ENCODE measurements around the gene PRKCB.

Gene PRKCB

GRCh38 chr16:23866621-23867020 is 30.8 kb downstream of the PRKCB start:
- DNase-seq (ENCODE audit: low spot score): no peak

GRCh38 chr16:23867566-23867965 is 31.8 kb downstream of the PRKCB start:
- DNase-seq (ENCODE audit: low spot score): no peak

GRCh38 chr16:23868136-23868535 is 32.4 kb downstream of the PRKCB start:
- DNase-seq (ENCODE audit: low spot score): no peak

- peak; percentile 27 for DNase-seq (ENCODE audit: low spot score)
Measured at GRCh38 chr16:23869052-23869451, 33.3 kb downstream of the PRKCB start.

GRCh38 chr16:23871924-23872323 is 36.1 kb downstream of the PRKCB start:
- DNase-seq (ENCODE audit: low spot score): no peak

GRCh38 chr16:23874613-23875294 is 39.0 kb downstream of the PRKCB start:
- DNase-seq (ENCODE audit: low spot score): peak; percentile 22

- DNase-seq (ENCODE audit: low spot score): no peak
Measured at GRCh38 chr16:23876256-23876896, 40.6 kb downstream of the PRKCB start.

GRCh38 chr16:23877107-23878070 is 41.6 kb downstream of the PRKCB start:
- DNase-seq (ENCODE audit: low spot score): peak; percentile 12

GRCh38 chr16:23879735-23880373 is 44.1 kb downstream of the PRKCB start:
- no peak for DNase-seq (ENCODE audit: low spot score)

- no peak for DNase-seq (ENCODE audit: low spot score)
Measured at GRCh38 chr16:23889189-23889588, 53.4 kb downstream of the PRKCB start.

GRCh38 chr16:23893986-23894385 is 58.2 kb downstream of the PRKCB start:
- no peak for DNase-seq (ENCODE audit: low spot score)

GRCh38 chr16:23895052-23895451 is 59.3 kb downstream of the PRKCB start:
- DNase-seq (ENCODE audit: low spot score): no peak

- no peak for DNase-seq (ENCODE audit: low spot score)
Measured at GRCh38 chr16:23896832-23897821, 61.3 kb downstream of the PRKCB start.

GRCh38 chr16:23898682-23899430 is 63.1 kb downstream of the PRKCB start:
- no peak for DNase-seq (ENCODE audit: low spot score)

- DNase-seq (ENCODE audit: low spot score): no peak
Measured at GRCh38 chr16:23899869-23900268, 64.1 kb downstream of the PRKCB start.

- DNase-seq (ENCODE audit: low spot score): no peak
Measured at GRCh38 chr16:23900480-23901177, 64.8 kb downstream of the PRKCB start.

- DNase-seq (ENCODE audit: low spot score): no peak
Measured at GRCh38 chr16:23901178-23902033, 65.6 kb downstream of the PRKCB start.

- no peak for DNase-seq (ENCODE audit: low spot score)
Measured at GRCh38 chr16:23902034-23902747, 66.4 kb downstream of the PRKCB start.

Data from CD4-positive, alpha-beta T cell treated with Interleukin-2 at 100 ng/mL for 4 hours (primary cell).